GM19438 (cell line): Measurements from ENCODE around the gene OR6S1.

Experiments used
- ATAC-seq: cut with Tn5 transposase; IDR thresholded peaks from one replicate; pipeline ENCODE4 v1.9.1; 2021; ENCODE audit warnings: low read depth; ENCODE audit not compliant: unreplicated experiment

Gene OR6S1

GRCh38 chr14:20641591-20641990, at the start of gene OR6S1:
Gene OR6S1 (minus strand): TSS chr14:20641691. CDS start chr14:20641691, 0 bp downstream.
- ATAC-seq: no peak

- ATAC-seq: no peak
These were observed 49.6 kb upstream of the OR6S1 start for GRCh38 chr14:20690848-20691640.

DNA sequence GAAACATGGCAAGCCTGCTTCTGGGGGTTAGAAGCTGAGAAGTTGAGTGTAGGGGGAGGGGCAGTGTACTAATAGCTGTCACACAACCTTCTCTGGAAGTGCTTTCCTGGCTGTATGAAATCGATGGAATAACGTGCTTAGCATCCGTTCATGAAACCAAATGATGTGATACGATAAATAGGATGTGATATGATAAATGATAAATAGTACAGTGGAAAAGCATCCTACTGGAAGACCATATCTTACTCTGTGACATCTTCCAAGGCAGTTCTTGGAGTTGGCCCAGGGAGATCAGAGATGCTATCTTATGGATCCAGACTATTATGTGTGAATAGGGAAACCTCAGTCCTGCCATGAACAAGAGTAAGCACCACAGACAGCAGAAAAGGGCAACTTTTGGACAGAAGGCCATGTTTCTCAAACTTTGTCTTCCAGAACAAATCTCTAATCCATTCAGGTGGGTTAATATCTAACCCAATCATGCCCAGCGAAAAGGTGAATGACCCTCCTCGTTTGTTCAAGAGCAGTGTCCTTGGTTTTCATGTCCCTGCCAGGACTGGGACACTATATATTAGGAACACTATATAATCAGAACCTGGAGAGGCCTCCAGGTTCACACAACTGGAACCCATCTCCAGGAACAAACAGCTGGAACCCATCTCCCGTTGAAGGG, 46.8 kb upstream of the OR6S1 start, which contains the start of gene ANG:
TSS of gene ANG (plus strand) at position 598 of the 673 bp plus-strand sequence. CDS start 4,801 bp downstream, outside the sequence.
- no peak for ATAC-seq

GRCh38 chr14:20687362-20688166, 46.1 kb upstream of the OR6S1 start:
- no peak for ATAC-seq

- no peak for ATAC-seq
These were observed 45.1 kb upstream of the OR6S1 start for GRCh38 chr14:20686386-20687143.

GRCh38 chr14:20684662-20685456, 43.4 kb upstream of the OR6S1 start:
- ATAC-seq: no peak

DNA sequence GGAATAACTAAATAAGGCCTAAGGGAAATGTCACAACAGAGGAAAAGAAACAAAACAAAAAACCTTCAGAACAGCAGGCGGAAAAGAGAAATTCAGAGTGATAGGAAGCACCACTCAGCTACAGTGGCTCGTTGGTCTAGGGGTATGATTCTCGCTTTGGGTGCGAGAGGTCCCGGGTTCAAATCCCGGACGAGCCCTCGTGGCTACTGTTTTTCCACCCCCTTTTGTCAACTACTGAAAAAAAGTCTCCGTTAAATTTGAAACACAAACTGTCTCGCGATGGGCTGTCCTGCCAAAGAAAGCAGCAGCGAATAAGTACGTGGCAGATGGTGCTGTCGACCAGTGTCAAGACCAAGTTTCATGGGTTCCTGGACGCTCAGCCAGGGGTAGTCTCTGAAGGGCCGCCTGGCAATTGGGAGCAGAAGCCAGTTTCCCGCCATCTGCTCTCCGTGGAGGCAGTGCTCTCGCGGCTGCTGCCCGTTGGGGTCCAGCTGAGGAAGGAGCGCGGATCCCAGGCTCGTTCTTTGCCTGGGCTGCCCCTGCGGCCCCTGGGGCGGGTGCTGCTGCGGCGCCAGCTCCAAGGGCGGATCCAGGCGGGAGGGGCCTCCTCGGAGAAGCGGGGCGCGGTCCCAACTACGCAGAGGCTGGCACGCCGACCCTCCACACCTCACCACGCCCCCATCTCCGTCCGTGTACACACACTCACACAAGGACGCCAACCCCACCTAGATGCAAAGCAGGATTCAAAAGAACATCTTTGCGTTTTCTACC, 42.6 kb upstream of the OR6S1 start, which contains the start of gene RNASE4:
TSS of gene RNASE4 (plus strand) at position 670 of the 771 bp plus-strand sequence. CDS start 14,812 bp downstream, outside the sequence.
- no peak for ATAC-seq

DNA sequence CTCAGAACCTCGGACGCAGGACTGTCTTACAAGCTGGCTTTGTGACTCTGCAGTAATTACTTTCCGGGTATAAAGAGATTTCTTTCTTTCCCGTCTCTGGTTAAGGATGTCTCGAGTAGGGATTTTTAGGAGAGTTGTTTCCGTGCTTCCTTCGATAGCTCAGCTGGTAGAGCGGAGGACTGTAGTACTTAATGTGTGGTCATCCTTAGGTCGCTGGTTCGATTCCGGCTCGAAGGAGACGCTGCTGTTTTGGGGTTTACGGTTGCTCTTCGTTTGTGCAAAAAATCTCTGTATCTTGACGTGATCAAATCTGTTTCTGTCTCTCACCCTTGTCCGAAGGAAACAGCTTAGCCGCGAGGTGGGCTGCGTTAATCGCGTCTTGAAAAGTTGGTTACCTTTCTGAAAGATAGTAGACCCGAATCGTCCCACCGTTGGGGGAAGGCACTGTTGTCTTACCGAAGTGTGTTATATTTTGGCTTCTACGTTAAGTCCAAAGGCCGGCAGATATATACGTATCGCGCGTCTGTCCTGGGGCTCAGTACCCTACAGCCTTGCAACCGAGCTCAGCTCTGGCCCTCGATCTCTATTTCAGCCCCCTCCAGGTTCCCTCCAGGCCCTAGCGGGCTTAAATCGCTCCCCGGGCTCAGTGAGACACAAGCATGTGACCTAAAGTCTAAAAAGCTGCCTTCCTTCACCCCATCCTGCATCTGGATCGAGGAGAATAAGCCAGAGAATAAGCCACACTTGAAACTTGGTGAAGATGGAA, 41.8 kb upstream of the OR6S1 start:
- peak; percentile 25 for ATAC-seq

GRCh38 chr14:20682435-20683124, 41.1 kb upstream of the OR6S1 start:
- peak; percentile 37 for ATAC-seq

DNA sequence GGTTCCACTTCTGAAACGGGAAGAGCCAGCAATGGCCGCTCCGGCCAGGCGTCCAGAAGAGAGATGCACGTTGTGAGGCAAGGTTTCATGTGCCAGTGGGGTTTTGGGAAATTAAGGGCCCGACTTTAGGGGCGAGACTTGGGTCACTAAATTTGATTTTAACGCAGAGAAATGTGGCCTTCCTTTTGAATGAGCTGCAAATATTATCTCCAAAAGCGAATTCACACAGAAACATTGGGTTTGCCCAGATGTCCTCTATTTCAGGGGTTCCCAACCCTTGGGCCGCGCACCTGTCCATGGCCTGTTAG, 40.6 kb upstream of the OR6S1 start:
- no peak for ATAC-seq

- peak; percentile 27 for ATAC-seq
These were observed 40.0 kb upstream of the OR6S1 start for GRCh38 chr14:20681348-20682126.

- no peak for ATAC-seq
These were observed 39.4 kb upstream of the OR6S1 start for GRCh38 chr14:20680843-20681347.

- ATAC-seq: no peak
These were observed 38.9 kb upstream of the OR6S1 start for GRCh38 chr14:20680363-20680762.

DNA sequence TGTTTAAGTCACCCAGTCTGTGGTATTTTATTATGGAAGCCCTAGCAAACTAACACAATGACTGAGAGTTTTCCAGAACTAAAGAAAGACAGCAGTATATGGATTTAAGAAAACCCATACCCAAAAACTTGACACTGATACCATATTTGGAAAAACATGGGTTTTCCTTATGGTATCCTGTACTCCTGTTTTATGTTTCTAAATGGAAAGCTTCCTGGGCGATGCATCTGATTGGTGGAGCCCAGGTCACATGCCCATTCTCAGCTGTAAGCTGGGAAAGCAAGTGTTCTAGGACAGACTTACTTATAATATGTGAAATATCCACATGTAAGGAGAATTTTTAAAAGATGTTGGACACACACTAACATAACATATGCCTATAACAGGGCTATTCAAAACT, 38.4 kb upstream of the OR6S1 start:
- ATAC-seq: no peak

DNA sequence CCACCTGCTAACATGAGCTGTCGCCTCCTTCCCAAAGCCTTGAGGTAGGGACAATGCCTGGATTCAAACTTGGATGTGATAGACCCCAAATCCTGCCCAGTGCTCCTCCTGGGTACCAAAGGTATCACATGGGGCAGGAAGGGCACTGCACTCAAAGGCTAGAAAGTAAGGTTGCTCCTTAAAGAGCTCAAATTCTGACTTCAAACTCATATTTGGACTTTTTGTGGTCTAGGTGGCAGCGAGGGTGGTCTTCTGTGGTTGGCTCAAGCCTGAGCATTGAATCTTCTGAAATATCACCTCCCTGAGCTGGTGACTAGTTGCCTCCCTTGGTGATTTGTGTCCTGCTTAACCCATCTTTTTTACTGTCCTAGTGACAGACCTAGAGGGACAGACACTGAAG, 34.6 kb upstream of the OR6S1 start:
- no peak for ATAC-seq

DNA sequence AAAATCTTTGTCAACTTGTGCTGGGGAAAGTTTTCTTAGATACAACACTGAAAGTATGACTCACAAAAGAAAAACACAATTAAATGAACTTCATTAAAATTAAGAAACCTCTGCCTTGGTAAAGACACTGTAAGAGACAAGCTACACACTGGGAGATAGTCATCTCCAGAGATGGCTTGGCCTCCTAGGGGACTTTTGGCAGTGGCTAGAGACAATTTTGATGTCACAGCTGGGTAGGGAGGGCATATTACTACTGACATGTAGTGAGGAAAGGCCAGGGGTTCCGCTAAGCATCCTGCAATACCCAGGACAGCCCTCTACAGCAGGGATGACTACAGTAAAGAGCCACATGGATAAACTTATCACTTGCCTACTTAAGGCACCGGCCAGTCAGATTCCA, 34.2 kb upstream of the OR6S1 start:
- ATAC-seq: no peak
